ENCODE data around the gene CDC14B.

Gene CDC14B

GRCh38 chr9:96484521-96484931, 135.1 kb downstream of the CDC14B start:
- TF ChIP-seq GATA2 (IDR thresholded peaks at IDR 0.05; ENCODE audit: low read depth, low read length) (no peak), GATA3 (IDR thresholded peaks at IDR 0.05; ENCODE audit: low read depth, low read length) (no peak)

DNA sequence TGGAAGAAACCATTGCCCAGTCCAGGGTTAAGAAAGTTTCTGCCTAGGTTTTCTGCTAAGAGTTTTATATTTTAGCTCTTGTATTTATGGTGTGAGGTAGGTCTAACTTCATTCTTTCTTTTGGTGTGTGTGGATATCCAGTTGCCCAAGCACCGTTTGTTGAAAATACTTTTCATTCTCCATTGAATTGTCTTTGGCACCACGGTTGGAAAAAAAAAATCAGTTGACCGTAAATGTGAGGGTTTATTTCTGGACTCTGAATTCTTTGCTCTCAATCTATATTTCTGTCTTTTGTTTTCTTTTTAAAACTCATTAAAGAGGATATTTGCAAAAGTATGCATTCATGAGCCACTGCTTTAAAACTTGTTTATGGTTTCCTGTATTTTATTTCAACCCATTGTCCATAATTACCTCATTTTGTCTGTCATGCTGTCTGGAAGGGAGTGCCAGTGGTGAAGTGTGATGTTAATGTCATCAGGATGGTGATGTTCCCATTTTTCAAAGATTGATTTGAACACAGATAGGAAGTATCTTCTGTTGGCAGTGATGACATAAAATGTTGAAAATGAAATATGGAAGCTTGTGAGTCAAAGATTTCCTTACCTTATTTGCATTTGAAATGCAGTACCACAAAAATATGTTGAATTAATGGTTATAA, 135.8 kb downstream of the CDC14B start:
- TF ChIP-seq GATA3 (IDR thresholded peaks at IDR 0.05; ENCODE audit: low read depth, low read length) (no peak), GATA2 (IDR thresholded peaks at IDR 0.05; ENCODE audit: low read depth, low read length) (no peak)

GRCh38 chr9:96483197-96483596, 136.4 kb downstream of the CDC14B start:
- no peak for TF ChIP-seq GATA2 (IDR thresholded peaks at IDR 0.05; ENCODE audit: low read depth, low read length)
- TF ChIP-seq GATA3 (IDR thresholded peaks at IDR 0.05; ENCODE audit: low read depth, low read length), result no peak

- TF ChIP-seq GATA3 (IDR thresholded peaks at IDR 0.05; ENCODE audit: low read depth, low read length) (no peak), GATA2 (IDR thresholded peaks at IDR 0.05; ENCODE audit: low read depth, low read length) (no peak)
These were observed 137.2 kb downstream of the CDC14B start for GRCh38 chr9:96482476-96482875.

GRCh38 chr9:96480736-96481135, 138.9 kb downstream of the CDC14B start:
- TF ChIP-seq GATA3 (IDR thresholded peaks at IDR 0.05; ENCODE audit: low read depth, low read length) (no peak), GATA2 (IDR thresholded peaks at IDR 0.05; ENCODE audit: low read depth, low read length) (no peak)

DNA sequence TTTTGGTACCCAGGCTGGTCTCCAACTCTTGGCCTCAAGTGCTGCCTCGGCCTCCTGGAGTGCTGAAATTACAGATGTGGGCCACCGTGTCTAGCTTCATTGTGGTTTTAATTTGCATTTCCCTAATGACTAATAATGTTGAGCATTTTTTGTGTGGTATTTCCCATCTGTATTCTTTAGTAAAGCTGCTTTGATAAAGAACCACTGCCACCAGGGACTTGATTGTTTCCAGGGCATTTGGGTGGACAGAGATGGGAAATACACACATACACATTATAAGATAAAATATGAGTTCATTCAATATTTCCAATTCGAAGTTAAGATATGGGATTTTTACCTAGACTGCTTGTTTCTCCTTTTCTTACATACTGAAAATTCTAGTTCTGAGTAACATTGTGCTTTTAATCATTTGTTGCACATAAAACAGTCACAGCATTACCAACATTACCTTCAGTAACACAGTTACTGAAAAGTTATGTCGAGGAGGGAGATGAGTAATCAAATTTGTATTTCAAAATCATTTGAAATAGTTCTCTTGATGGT, 140.7 kb downstream of the CDC14B start:
- TF ChIP-seq GATA2 (IDR thresholded peaks at IDR 0.05; ENCODE audit: low read depth, low read length), result no peak
- TF ChIP-seq GATA3 (IDR thresholded peaks at IDR 0.05; ENCODE audit: low read depth, low read length), result no peak

DNA sequence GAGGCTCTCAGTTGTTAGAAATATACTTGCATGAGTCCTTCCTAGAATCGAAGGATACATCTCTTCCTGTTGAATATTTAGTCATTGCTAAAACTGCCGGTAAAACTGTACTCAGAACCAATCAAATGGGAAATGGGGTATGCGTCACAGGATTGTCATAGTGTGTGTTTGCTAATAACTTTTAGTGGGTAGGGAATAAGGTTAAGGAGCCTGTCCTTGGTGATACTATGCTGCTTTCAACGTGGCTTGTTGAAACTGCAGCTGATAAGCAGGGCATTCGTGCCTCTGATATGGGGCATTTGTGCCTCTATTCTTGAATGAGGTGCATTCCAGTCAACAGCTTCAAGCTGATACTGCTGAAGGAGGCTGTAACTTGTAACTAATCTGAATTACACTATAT, 143.1 kb downstream of the CDC14B start:
- TF ChIP-seq GATA2 (IDR thresholded peaks at IDR 0.05; ENCODE audit: low read depth, low read length) (no peak), GATA3 (IDR thresholded peaks at IDR 0.05; ENCODE audit: low read depth, low read length) (no peak)

- TF ChIP-seq GATA2 (IDR thresholded peaks at IDR 0.05; ENCODE audit: low read depth, low read length), result no peak
These were observed 143.6 kb downstream of the CDC14B start for GRCh38 chr9:96476013-96476412.

GRCh38 chr9:96467784-96468183, 151.9 kb downstream of the CDC14B start:
- no peak for TF ChIP-seq GATA2 (IDR thresholded peaks at IDR 0.05; ENCODE audit: low read depth, low read length)
- no peak for TF ChIP-seq GATA3 (IDR thresholded peaks at IDR 0.05; ENCODE audit: low read depth, low read length)

DNA sequence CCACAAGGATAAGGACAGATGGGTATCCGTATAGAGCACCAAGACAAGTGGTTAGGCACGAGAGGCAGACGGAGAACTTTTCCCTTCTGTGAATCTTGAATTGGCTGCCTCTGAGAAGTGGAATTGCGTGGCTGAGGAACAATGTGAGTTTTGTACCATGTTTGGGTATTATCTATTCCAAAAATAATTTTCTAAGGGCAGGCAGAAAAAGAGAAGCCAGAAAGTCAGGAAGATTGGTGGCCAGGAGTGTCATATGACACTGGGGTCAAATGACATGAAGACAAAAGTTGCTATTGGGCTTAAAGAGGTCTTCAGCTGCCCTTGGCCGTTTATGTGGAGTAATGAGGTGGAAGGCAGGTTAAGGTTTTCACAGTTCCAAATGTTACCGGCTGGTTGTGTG, 155.2 kb downstream of the CDC14B start:
- TF ChIP-seq GATA2 (IDR thresholded peaks at IDR 0.05; ENCODE audit: low read depth, low read length) (no peak), GATA3 (IDR thresholded peaks at IDR 0.05; ENCODE audit: low read depth, low read length) (no peak)

DNA sequence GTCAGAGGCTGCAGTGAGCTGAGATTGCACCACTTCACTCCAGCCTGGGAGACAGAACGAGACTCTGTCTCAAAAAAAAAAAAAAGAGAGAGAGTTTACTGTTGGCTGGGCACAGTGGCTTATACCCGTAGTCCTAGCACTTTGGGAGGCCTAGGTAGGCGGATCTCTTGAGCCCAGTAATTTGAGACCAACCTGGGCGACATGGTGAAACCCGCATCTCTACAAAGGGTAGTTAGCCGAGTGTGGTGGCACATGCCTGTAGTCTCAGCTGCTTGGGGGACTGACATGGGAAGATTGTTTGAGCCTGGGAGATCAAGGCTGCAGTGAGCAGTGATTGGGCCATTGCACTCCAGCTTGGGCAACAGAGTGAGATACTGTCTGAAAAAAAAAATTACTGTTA, 157.1 kb downstream of the CDC14B start:
- TF ChIP-seq GATA2 (IDR thresholded peaks at IDR 0.05; ENCODE audit: low read depth, low read length) (no peak), GATA3 (IDR thresholded peaks at IDR 0.05; ENCODE audit: low read depth, low read length) (no peak)

- TF ChIP-seq GATA3 (IDR thresholded peaks at IDR 0.05; ENCODE audit: low read depth, low read length), result no peak
- no peak for TF ChIP-seq GATA2 (IDR thresholded peaks at IDR 0.05; ENCODE audit: low read depth, low read length)
These were observed 158.3 kb downstream of the CDC14B start for GRCh38 chr9:96461336-96461735.

DNA sequence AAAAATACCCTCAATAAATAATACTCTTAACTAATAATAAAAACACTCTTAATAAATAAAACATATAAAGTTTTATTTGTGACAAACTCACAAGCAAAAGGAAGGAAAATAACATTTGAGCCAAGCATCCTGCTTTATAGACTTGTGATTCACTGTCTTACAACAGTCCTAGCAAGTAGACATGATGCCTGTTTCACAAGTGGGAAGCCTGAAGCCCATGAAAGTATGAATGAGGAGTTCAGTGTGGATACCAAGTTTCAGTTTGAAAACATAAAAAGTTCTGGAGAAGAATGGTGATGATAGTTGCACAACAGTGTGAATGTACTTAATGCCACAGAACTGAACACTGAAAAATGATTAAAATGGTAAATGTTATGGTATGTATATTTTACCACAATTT, 158.8 kb downstream of the CDC14B start:
- TF ChIP-seq GATA3 (IDR thresholded peaks at IDR 0.05; ENCODE audit: low read depth, low read length) (no peak), GATA2 (IDR thresholded peaks at IDR 0.05; ENCODE audit: low read depth, low read length) (no peak)

DNA sequence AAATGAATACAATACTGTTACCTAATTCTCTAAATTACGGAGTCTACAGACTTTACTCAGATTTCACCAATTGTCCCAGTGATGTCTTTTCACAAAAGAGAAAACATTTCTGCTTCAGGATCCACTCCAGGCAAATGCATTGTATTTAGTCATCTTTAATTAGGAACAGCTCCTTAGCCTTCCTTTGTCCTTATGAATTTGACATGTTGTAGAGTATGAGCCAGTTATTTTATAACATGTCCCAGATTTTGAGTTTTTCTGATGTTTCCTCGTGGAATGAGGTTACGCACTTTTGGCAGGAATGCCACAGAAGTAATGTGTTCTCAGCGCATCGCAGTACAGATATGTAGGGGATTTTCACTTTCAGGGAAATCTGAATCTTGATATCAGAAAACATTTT, 159.2 kb downstream of the CDC14B start:
- no peak for TF ChIP-seq GATA2 (IDR thresholded peaks at IDR 0.05; ENCODE audit: low read depth, low read length)
- TF ChIP-seq GATA3 (IDR thresholded peaks at IDR 0.05; ENCODE audit: low read depth, low read length), result no peak

DNA sequence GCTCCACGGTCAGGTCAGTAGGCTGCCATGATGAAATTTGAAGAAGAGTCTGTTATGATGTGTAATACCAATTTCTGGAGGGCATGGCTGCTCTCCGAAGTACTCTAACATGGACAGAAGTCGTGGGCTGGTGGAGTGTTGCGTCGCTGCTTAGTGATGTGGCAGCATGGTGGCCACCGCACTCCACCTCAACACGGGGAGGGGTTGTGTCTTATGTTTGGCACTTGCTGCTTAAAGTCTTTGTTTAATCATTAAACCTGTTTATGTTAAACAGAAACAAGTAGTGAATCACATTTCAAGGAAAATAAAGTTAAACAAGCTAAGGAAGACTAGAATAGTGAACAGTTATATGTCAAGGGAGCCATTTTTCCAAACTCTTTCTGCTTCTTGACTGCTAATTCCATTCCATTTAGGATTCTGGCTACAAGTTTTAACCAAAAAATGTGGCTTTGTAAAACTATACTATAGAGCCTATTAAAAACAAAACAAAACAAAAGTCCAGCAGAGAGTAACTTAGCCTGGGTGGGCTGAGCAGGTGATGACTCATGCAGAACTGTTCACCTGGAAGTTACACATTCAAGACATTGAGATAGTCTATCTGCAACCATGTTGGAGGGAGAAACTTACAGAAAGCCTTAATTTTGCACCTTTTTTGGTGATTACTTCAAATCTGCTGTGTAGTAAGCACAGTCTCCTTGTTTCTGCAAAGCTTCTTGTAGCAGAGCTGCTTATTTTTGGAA, 160.2 kb downstream of the CDC14B start:
- TF ChIP-seq GATA3 (IDR thresholded peaks at IDR 0.05; ENCODE audit: low read depth, low read length) (no peak), GATA2 (IDR thresholded peaks at IDR 0.05; ENCODE audit: low read depth, low read length) (no peak)
